Fibroblast of lung (primary cell): ENCODE measurements around the gene RDH5. TPM values are rescaled to one million over a fixed set of nuclear protein-coding genes. Genes with fewer than 3 reads are reported as not detected.

Experiments
- DNase-seq, 2 donors: peaks; one replicate each; pipeline versions ENCODE4 v3.0.0 to v3.0.0-alpha.2; 2010; ENCODE audit warnings: low read depth in 2 of 2
- H2AFZ ChIP-seq: 2 replicates; pipeline ENCODE4 v1.5.1; 2012; ENCODE audit warnings: low read length, control low read depth, inconsistent platforms
- H3K27ac ChIP-seq: 2 replicates; pipeline ENCODE4 v1.5.1; 2011; ENCODE audit warnings: low read length, control low read depth; ENCODE audit not compliant: insufficient read depth
- H3K27me3 ChIP-seq: 2 replicates; pipeline ENCODE4 v1.5.1; 2011; ENCODE audit warnings: mild to moderate bottlenecking, low read length; ENCODE audit not compliant: control insufficient read depth, insufficient read depth
- H3K36me3 ChIP-seq: 2 replicates; pipeline ENCODE4 v1.5.1; 2011; ENCODE audit warnings: low read length; ENCODE audit not compliant: control insufficient read depth, insufficient read depth
- H3K4me1 ChIP-seq: 2 replicates; pipeline ENCODE4 v1.5.1; 2011; ENCODE audit warnings: low read length; ENCODE audit not compliant: control insufficient read depth, insufficient read depth; ENCODE audit errors: extremely low read depth
- H3K4me2 ChIP-seq: 2 replicates; pipeline ENCODE4 v1.5.1; 2011; ENCODE audit warnings: low read length, control low read depth; ENCODE audit not compliant: insufficient read depth; ENCODE audit errors: extremely low read depth
- H3K4me3 ChIP-seq, 4 experiments: fragments of 200-600 bp in 1 of 4; sonication (generic) in 1 of 4; replicated peaks in 1 of 4; 2 replicates each; pipeline ENCODE4 v1.5.1; 2011 to 2016; ENCODE audit warnings: low read length in 4 of 4, low read depth in 3 of 4, mild to moderate bottlenecking in 3 of 4, control low read depth in 2 of 4, inconsistent platforms in 1 of 4, mixed read lengths in 1 of 4; ENCODE audit not compliant: insufficient read depth in 1 of 4; ENCODE audit errors: control extremely low read depth in 1 of 4
- H3K79me2 ChIP-seq: 2 replicates; pipeline ENCODE4 v1.5.1; 2012; ENCODE audit warnings: mild to moderate bottlenecking, low read length, inconsistent platforms; ENCODE audit not compliant: control insufficient read depth, insufficient read depth
- H3K9ac ChIP-seq: 2 replicates; pipeline ENCODE4 v1.5.1; 2011; ENCODE audit warnings: mild to moderate bottlenecking, low read length, control low read depth; ENCODE audit not compliant: insufficient read depth
- H3K9me3 ChIP-seq: 2 replicates; pipeline ENCODE4 v1.5.1; 2012; ENCODE audit warnings: low read depth, low read length; ENCODE audit not compliant: control insufficient read depth, insufficient read depth
- H4K20me1 ChIP-seq: 2 replicates; pipeline ENCODE4 v1.5.1; 2011; ENCODE audit warnings: low read length; ENCODE audit not compliant: control insufficient read depth, insufficient read depth; ENCODE audit errors: extremely low read depth
- CTCF ChIP-seq, 2 donors: IDR thresholded peaks in 1 of 2; conservative IDR thresholded peaks in 1 of 2; 1 replicate in 1 of 2; 2 replicates in 1 of 2; pipeline ENCODE4 v1.5.1; 2011 to 2012; ENCODE audit warnings: low read length in 2 of 2, control low read depth in 1 of 2, inconsistent platforms in 1 of 2, low read depth in 1 of 2, mild to moderate bottlenecking in 1 of 2
- EZH2 ChIP-seq: IDR thresholded peaks from 2 replicates; pipeline ENCODE4 v1.5.1; 2012; ENCODE audit warnings: low read length, control low read depth, mild to moderate bottlenecking; ENCODE audit errors: missing control alignments
- polyA plus RNA-seq, 2 donors: library from polyadenylated mRNA; depleted of rRNA in 1 of 2; stranded (reverse) in 1 of 2; unstranded in 1 of 2; fragments of >200 nt; gene quantifications; 2 replicates each; pipeline ENCODE4 v1.2.1, GENCODE V29; 2011 to 2012; ENCODE audit warnings: missing spikeins in 1 of 2
- total RNA-seq: library from RNA; depleted of rRNA; stranded (reverse); fragments of >200 nt; gene quantifications from 2 replicates; pipeline ENCODE4 v1.2.1, GENCODE V29; 2014

Gene RDH5
- total and polyA plus RNA-seq, 2 donors (not counting 1 experiment from before 2014, with no cell fraction given): 16.7 to 49.2 TPM

GRCh38 chr12:55695349-55695748 is 24.8 kb upstream of the RDH5 start:
- Histone ChIP-seq H4K20me1 (no peaks in the 10 kb centered on the region), H3K4me1 (no peaks in the 10 kb centered on the region), H3K79me2 (no peaks in the 10 kb centered on the region), H3K36me3 (peaks cover 15% of the 10 kb centered on the region), H2AFZ (no peak overlapping the region), H3K9me3 (no peaks in the 10 kb centered on the region), H3K27ac (no peak overlapping the region), H3K4me3 (no peak overlapping the region), H3K27me3 (no peaks in the 10 kb centered on the region), H3K4me2 (no peak overlapping the region), H3K9ac (no peak overlapping the region)
- no peak for DNase-seq
- no peak for TF ChIP-seq EZH2
- TF ChIP-seq CTCF (conservative IDR thresholded peaks at IDR 0.05 in 1 of 2, IDR thresholded peaks at IDR 0.05 in 1 of 2; ENCODE audit: low read depth in 1 of 2, low read length in 2 of 2): no peak

GRCh38 chr12:55696141-55696540 is 24.1 kb upstream of the RDH5 start:
- DNase-seq: no peak
- Histone ChIP-seq H4K20me1 (no peaks in the 10 kb centered on the region), H3K27ac (no peak overlapping the region), H3K27me3 (no peaks in the 10 kb centered on the region), H3K4me1 (peaks cover 2% of the 10 kb centered on the region), H3K9ac (no peak overlapping the region), H3K79me2 (no peaks in the 10 kb centered on the region), H3K36me3 (peaks cover 17% of the 10 kb centered on the region), H3K9me3 (no peaks in the 10 kb centered on the region), H3K4me3 (no peak overlapping the region), H2AFZ (no peak overlapping the region), H3K4me2 (no peak overlapping the region)
- no peak for TF ChIP-seq CTCF (conservative IDR thresholded peaks at IDR 0.05 in 1 of 2, IDR thresholded peaks at IDR 0.05 in 1 of 2; ENCODE audit: low read depth in 1 of 2, low read length in 2 of 2)
- TF ChIP-seq EZH2: no peak

GRCh38 chr12:55696796-55697462 is 23.3 kb upstream of the RDH5 start:
- TF ChIP-seq EZH2: no peak
- TF ChIP-seq CTCF (conservative IDR thresholded peaks at IDR 0.05 in 1 of 2, IDR thresholded peaks at IDR 0.05 in 1 of 2; ENCODE audit: low read depth in 1 of 2, low read length in 2 of 2): no peak
- Histone ChIP-seq H3K79me2 (no peaks in the 10 kb centered on the region), H3K27ac (no peak overlapping the region), H3K27me3 (no peaks in the 10 kb centered on the region), H3K4me2 (no peak overlapping the region), H4K20me1 (no peaks in the 10 kb centered on the region), H3K9ac (no peak overlapping the region), H2AFZ (no peak overlapping the region), H3K4me1 (peaks cover 4% of the 10 kb centered on the region), H3K9me3 (no peaks in the 10 kb centered on the region), H3K36me3 (peaks cover 17% of the 10 kb centered on the region), H3K4me3 (no peak overlapping the region)
- no peak for DNase-seq
